ENCODE results near the gene SPRR5.
A peak's percentile ranks its signal among the peaks of the same experiment; 100 is the strongest.

The SPRR5 gene

DNA sequence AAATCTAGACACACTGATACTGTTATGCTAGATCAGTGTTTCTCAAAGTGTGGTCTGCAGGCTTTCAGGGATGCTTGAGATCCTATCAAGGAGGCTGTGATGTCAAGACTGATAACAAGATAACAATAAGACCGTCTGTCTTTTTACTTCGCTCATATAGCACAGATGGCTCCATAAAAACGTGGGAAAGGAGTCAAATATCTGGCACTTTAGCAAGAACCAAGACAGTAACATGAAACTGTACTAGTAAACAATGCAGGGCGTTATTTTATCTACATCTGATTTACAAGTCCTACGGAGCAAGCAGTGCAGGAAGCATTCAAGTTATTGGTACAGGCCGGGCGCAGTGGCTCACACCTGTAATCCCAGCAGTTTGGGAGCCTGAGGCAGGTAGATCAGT, 50.9 kb downstream of the SPRR5 start:
- TF ChIP-seq, protein P1, sequence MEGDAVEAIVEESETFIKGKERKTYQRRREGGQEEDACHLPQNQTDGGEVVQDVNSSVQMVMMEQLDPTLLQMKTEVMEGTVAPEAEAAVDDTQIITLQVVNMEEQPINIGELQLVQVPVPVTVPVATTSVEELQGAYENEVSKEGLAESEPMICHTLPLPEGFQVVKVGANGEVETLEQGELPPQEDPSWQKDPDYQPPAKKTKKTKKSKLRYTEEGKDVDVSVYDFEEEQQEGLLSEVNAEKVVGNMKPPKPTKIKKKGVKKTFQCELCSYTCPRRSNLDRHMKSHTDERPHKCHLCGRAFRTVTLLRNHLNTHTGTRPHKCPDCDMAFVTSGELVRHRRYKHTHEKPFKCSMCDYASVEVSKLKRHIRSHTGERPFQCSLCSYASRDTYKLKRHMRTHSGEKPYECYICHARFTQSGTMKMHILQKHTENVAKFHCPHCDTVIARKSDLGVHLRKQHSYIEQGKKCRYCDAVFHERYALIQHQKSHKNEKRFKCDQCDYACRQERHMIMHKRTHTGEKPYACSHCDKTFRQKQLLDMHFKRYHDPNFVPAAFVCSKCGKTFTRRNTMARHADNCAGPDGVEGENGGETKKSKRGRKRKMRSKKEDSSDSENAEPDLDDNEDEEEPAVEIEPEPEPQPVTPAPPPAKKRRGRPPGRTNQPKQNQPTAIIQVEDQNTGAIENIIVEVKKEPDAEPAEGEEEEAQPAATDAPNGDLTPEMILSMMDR (conservative IDR thresholded peaks at IDR 0.05), result no peak
- TF ChIP-seq ZFX (IDR thresholded peaks at IDR 0.05), result no peak
- H3K27ac ChIP-seq, result peak overlapping the region; percentile 24

DNA sequence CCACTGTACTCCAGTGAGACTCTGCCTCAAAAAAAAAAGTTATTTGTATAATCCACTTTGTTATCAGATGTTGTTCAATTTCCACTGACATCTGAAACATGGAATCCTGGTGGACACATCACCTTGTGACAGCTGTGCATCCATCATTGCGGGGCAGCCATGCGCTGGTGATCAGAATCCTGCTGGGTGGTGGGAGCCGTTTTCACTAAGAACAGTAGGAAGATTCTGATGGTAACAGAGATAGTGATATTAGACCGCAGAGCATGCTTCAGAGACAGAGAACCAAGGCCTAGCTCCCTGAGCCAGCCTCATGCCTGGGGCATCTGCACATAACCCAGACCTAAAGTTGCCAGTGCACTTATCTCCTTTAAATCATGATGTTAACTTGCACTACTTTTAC, 51.5 kb downstream of the SPRR5 start:
- peak overlapping the region; percentile 24 for H3K27ac ChIP-seq
- no peak for TF ChIP-seq ZFX (IDR thresholded peaks at IDR 0.05)
- TF ChIP-seq, protein P1 (conservative IDR thresholded peaks at IDR 0.05), result no peak
